Activated T-helper 1 cell treated with Interleukin-2 at 50 U/mL for 16 hours (primary cell): ENCODE measurements around the gene RAB1A.
A peak's percentile ranks its signal among the peaks of the same experiment; 100 is the strongest.

Experiments used
- DNase-seq: peaks from one replicate; pipeline ENCODE4 v3.0.0-alpha.2; 2020; ENCODE audit warnings: low read depth

Gene RAB1A

DNA sequence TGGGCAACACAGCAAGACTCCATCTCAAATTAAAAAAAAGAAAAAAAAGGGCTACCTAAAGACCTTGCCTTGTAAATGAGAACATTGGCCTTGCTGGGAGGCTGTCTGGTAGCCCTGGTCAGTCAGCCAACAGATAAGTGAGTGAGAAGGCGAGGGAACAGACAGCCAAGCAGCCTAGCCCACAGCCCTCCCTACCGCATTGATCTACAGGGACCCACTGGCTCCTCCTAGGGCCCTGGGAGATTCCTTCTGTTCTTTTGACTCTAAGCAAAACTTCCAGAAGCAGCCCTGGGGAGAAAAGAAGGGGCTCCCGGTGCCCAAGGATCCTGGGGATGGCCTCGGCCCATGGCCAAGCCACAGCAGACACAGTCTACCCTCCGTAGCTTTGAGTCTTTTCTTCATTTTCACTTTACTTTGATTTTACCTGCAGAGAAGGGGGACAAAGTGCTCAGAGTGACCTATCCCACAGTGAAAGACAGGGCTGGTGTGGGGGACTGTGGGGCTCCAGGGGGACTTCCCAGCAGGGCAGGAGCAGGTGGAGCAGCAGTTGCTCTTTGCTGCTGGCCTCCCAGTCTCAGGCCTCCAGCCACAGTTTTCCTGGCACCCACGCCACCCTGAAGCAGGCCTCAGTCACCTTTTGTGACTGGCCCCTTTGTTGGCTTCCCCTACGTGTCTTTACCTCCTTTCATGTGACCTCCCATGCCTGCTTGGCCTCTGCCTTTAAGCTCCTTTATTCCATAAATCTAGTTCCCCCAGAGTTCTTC, 68.6 kb downstream of the RAB1A start:
- no peak for DNase-seq

DNA sequence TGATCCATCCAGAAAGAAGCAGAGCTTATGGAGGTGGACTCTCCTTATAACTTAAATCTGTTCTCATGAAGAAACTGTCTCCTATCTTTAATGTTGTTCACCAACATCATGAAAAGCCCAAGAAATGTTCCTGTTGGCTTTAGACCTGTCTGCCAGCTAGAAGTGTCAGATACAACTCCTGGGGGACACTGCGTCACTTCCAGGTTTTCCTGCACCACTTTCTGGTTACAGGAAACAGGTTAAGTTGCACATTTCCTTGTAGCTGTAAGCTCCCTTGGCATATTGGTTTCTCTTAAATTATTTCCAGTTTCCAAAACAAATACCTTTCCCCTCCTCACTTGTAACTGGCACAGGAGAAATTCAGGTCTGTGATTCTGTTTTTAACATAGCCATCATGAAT, 70.8 kb downstream of the RAB1A start:
- DNase-seq, result no peak

DNA sequence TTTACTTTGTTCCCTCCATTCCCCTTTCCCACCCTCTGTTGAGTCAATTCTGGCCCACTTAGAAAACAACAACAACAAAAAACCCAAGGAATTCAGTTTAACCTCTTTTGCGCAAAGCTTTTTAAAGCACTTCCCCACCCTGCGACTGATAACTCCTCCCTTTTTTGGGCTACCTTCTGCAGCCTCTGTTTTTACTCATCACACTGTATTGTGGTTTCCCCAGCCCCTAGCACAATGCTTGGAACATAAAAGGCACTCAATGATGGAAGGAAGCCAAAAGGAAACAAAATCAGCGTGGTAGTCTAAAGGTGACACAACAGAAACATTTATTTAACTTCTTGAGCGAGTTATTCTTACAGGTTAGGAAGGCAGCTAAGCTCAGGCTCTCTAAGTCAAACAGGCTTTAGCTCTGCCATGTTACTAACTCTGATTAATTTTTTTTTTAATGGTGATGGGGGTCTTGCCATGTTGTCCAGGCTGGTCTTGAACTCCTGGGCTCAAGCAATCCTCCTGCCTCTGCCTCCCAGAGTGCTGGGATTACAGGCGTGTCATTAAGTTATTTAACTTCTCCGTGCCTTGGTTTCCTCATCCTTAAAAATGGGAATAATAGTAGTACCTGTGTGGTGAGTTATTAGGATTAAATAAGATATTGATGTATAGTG, 72.4 kb downstream of the RAB1A start:
- DNase-seq, result peak; percentile 37

DNA sequence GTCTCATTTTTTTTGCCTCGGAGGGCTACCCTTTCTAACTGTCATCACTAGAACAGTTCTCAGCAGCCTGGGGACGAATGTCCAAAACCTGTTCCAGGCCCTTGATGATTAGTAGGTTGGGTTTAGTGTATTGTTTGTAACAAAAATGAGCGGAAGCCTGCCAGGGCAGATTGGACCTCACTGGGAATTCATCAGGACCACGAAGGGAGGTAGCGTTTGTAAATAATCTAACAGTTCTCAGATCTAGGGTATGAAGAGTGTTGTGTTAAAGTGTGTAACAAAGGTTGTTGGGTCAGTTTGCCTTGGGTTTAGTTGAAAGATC, 72.9 kb downstream of the RAB1A start:
- no peak for DNase-seq

DNA sequence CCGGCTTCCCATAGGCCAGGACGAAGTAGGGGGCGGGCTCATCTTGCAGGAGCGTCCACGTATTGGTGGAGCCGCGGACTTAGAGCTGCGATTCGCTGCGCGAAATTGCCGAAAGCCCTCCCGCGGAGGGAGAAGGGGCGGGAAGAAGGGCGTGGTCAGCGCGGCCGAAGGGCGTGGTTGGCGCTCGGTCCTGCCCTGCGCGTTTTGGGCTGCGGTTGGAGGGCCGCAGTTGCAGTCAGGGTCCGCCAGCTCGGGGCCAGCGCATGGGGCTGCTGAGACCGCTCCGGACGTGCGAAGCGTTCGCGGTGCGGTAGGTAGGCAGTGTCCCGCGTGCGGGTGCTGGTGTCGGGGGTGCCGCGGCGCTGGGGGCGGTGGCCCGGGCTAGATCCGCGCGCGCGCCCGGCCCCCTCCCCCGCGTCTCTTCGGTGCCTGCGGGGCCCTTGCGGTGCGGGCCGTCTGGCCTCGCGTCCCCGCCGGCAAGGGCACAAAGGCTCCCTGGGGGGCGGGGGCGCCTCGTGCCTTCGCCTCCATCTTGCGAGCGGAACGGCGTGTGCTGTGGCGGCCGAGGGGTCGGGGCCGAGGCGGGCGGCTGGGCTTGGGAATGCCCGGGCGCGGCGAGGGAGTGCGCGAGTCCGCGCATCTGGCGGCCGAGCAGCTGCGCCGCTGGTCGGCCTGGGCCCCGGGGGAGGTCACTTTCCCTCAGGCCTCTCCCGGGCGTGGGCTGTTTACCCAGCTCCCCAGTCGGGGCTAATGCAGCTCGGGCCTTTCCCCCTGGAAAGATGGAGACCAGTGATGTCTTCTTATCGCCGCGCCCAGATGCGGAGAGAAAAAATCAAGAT, 73.5 kb downstream of the RAB1A start, which contains the start of gene CEP68:
Gene CEP68, plus strand, starts transcription at position 202 of the 839 bp plus-strand sequence. CDS start 13,029 bp downstream, outside the sequence.
- peak; percentile 90 for DNase-seq

DNA sequence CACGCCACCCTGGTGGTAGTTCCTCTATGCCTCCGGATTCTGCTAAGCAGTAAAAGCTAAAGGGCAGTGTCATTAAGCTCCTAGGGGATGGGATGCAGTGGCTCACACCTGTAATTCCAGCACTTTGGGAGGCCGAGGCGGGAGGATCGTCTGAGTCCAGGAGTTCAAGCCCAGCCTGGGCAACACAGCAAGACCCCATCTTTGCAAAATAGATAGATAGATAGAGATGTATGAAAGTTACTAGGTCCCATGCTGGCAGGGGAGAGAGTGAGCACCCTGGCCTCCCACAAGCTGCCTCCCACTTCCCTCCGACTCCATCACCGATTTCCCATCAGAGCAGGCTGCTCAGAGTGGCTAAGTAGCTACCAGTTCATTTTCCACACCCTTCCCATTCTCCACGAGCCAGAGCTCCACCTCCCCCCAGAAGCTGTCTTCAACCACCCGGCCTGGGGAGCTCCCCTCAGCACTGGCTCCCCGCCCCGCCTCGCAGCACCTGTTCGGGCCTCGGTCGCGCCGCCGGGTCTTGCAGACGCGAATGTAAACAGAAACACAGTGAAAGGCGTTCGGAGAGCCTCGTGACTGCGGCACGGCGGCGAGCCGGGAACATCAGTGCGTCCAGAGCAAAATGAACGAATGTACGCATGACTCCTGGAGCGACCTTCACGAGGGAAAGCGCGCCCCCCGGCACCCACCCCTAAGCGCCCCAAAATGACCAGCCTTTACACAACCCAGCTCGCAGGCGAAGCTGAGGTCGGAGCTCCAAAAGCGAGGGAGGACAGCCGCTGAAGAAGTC, 74.3 kb downstream of the RAB1A start:
- DNase-seq, result peak; percentile 47

DNA sequence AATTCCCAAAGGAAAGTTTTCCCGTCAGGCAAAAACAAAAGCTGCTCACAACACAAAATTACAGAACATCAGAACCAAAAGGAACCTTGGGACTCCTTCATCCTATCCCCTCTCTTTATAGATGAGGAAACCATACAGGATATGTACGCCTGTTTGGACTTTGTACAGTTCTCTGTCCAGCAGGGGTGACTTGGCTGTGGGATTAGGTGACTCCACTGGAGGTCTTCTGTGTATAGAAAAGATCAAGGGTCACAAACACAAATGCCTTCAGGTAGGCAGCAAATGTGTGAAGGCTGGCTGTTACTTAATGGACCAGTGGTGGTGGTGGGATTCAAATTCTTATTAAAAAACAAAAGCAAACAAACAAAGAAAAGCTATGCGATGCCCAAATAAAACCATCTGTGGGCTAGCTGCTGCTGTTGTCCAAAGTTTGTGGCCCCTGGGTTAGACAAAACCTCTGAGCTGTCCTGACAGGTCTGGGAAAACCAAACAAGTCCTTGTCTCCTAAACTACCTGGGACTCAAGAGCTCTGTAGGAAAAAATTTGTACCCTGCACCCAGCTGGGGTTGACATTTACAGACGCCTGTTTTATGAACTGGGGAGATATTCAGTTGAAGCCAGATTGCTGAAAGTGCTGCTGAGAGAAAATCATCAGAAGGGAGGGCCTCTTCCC, 75.0 kb downstream of the RAB1A start:
- DNase-seq, result no peak

DNA sequence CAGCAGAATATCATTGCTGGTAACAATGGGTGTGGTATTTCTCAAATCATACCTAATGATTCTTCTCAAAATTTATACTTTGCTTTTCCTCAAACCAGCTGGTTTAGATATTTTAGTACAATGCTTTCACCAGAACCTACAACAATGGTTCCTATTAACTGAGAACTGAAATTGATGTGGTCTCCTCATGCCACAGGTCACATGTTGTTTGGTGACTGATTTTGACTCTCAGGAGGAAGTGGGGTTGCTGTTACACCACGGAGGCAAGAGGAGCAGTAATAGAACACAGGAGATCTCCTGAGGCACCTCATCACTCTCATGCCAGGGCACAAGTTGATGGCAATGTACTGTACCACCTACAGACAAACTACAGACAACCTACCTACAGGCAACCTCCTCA, 76.7 kb downstream of the RAB1A start:
- DNase-seq, result no peak

DNA sequence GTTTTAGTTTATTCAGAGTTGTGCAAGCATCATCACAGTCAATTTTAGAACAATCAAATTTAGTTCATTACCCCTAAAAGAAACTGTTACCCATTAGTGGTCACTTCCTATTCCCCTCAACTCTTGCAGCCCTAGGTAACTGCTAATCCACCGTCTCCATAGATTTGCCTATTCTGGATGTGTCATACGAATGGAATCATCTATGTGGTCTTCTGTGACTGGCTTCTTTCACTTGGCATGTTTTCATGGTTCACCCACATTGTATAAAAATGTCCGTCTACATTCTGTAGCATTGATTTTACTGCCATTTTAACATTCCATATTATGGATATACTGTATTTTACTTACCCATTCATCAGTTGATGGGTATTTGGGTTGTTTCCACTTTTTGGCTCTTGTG, 79.0 kb downstream of the RAB1A start:
- no peak for DNase-seq

DNA sequence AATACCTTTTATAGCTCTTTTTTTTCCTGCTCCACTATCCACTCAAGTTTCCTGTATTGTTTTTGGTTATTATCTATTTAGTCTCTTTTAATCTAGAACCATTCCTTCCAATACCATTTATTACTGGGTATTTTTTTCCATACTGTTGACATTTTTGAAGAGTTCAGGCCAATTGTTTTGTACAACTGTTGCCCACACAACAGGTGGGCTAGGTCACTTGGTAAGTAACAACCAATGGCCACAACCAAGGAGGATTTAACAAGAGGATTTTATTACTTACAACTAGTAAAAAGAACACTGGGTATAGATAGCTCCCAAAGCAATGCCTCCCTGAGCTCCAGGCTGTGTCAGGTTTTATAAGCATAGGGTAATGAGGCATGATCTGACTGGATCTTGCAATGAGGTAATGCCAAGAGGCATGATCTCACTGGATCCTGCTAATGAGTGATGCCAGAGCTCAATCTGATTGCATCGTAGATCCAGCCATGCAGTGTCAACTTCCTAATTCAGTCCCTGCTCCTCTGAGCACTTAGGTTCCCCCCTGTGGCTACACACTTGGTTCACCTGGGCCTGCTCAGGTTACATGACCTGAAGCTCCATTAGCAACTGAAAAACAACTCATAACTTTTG, 80.8 kb downstream of the RAB1A start:
- no peak for DNase-seq

DNA sequence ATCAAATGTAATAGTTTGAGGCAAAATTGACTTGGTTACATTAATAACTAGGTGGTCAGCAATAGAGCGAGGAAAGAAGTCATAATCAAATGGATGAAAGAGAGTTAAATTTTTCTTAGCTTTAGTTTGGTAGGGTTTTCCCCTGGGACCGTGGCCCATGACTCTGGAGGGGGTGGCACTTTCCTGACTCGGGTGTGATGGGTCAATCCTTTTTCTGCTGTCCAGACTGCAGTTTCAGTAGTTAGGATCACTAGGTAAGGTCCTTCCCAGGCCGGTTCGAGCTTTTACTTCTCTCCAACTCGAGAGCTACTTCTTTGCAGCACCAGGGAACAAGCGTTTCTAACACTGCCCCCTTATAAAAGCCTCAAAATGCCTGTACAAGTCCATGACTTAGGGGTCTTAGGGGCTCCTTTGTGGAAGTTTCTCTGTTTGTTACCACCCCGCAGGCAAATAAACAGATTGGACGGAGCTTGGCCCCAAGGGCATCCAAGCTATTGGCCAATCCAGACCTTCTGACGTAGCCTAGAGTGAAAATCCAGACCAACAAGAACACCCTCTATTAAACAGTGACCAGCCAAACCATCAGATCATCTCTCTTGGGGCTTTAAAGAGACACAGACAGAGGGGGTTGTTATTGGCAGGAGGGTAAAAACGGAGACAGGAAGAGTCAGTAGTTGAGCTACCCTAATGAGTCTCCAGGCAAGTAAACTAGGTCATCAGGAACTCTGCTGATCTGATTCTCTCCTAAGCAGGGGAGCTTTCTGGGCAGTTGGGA, 83.1 kb downstream of the RAB1A start:
- DNase-seq, result no peak

DNA sequence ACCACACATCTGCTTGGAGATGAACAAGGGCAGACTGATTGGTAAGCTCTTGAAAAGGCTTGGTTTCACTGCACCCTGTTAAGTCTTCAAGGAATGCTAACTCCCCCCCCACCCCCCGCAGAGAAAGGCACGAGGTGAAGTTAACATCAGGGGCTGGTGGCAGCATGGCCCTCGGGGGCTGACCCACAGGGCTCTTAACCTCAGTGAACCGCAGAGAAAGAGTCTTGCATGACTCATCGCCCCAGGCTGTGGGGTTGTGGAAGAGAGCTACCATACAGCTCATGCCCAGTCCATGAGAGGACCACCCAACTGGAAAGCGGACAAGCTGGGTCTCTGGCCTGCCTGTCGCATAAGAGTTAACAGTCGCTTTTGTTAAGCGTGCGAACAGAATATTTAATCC, 84.3 kb downstream of the RAB1A start:
- no peak for DNase-seq

DNA sequence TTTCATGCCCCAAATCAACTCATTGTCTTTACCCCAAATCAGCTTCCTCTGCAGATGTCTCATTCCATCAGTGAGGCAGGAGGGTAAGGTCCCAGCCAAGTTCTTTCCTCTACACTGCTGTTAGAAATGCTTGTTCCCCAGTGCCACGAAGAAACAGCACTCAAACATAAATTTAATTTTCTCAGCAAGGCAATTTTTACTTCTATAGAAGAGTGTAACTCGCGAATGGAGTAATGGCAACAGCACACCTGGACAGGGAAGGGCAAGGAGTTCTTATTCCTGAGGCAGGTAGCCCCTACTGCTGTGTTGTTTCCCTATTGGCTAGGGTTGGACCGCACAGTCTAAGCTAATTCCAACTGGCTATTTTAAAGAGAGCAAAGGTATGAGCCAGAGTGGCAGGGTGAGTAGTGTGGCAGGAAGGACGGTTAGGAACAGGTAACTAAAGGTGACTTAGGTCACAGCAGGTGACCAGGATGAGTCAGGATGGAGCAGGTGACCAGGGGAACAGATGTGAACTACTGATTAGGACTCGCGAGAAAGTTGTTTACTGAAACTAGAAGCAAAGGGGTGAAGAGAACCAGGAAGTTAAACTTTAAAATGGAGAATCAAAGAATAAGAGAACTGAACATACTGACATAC, 85.7 kb downstream of the RAB1A start:
- no peak for DNase-seq

DNA sequence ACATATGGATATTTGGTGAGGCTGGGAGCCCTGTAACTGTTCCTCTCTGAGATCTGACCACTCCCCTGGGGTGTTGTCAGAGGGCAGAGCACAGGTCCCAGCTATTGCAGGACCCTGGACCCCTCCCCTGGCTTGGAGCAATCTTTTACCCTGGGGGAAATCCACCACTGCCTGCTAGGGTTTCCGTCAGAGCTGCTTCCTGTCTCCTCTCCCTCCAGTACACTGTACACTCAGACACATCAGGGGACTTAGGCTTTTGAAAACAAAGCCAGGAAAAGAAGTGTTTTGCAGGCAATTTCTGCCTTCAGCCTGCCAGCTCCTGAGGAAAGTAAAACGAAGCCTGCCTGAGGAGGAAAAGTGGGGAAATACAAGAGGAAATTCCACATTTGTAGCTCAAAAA, 86.9 kb downstream of the RAB1A start:
- no peak for DNase-seq

DNA sequence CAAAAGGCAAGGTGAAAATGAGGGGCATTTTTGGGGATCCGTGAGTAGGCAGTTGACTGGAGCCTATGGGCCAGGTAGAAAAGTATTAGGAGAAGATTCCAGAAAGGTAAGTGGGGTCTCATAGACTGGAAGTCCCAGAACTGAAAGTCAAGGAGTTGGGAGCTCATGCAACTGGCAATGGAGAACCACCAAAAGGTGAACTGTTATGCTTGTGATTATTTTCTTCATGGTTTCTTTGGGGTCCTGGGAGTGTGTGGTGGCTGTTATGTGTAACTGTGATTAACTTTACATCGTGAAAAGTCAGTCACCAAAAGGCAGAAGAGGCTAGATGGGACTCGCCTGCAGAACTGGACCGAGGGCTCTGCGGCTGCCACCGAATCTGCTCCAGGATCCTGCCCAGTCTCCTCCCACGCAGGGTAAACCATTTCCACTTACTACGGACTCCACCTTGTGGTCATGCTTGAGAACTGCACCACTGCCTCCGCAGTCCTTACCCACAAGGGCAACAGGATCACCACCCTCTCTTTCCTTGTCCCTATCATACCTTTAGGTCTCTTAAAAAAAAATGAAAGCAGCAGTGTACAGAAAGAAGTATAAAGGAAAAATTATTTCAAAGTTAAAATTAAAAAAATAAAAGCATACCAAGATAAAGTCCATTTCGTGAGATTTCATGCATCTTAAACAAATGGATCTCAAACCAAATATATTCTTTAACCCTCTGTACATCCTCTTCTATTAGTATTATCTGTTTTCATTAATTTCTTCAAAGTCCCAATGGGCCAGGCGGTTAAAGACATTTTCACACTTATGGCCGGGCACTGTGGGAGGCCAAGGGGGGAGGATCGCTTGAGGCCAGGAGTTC, 89.3 kb downstream of the RAB1A start:
- DNase-seq, result peak; percentile 55

DNA sequence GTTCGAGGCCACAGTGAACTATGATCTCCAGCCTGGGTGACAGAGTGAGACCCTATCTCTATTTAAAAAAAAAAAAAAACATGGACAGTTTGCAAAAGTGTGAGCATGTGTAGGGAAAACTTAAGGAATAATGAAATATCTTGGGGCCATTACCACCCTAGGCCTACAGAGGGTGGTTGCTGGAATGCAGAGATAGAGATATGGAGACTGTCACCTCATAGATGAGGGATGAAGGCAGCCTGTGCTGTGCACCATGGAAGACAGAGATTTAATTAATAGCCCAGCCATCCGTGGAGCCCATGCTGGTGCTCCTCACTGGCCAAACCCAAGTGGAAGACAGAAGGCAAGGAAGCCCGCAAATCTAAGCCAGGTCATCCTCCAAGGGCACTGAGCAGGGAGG, 90.3 kb downstream of the RAB1A start:
- no peak for DNase-seq

DNA sequence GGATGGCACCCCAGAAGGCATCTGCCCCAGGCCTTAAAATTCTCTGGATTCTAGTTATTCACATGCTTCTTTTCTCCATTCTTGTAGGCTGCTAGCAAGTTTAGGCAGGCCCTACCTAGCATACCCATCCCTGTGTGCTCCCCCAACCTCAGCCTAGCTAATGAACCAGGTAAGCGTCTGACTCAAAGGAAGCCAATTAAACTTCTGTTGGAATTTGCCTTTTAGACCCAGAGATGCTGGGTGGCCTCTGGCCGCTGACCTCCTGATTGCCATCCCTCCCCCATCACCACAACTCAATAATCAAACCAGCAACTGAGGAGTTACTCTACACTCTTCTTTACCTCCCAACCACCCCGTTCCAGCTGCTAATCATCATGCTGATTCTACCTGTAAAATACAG, 92.7 kb downstream of the RAB1A start:
- DNase-seq, result no peak
